GM03348 (cell line): Measurements from ENCODE around the gene TTBK1.

Source experiments
- DNase-seq: peaks from one replicate; pipeline ENCODE4 v3.0.0; 2012; ENCODE audit warnings: low spot score

TTBK1 gene

GRCh38 chr6:43255408-43256054 lies 12.2 kb downstream of the TTBK1 start:
- DNase-seq = no peak

- DNase-seq = no peak
These were observed 13.5 kb downstream of the TTBK1 start for GRCh38 chr6:43256670-43257366.

DNA sequence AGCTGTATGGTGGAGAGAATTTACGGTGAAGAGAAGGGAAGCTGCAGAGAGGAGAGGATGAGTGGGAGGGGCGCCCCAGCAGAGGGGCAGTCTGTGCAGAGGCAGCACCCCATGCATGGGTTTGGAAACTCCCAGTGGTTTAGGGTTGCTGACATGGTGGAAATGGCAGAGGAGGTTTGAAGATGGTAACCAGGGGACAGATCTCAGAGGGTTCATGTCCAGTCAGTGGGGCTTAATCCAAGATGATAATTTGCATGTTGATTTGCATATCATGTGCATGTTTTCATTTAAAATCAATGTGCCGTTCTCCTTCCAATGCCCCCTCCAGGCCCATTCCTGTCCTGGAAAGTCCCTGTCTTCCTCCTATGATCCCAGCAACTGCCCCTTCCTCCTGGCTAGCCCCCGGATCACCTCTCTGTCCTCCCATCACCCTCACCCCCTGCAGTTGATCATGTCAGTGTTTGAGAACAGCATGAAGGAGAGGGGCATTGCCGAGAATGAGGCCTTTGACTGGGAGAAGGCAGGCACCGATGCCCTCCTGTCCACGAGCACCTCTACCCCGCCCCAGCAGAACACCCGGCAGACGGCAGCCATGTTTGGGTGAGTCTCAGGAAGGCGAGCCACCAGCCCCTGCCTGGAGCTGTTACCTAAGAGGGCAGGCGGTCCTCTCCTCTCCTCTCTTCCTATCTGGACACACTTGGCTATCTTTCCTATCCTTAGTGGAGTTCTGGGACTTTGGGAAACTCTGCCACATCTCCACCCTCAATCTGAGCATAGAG lies 14.3 kb downstream of the TTBK1 start:
- no peak for DNase-seq

- no peak for DNase-seq
These were observed 14.9 kb downstream of the TTBK1 start for GRCh38 chr6:43258180-43258579.

GRCh38 chr6:43258807-43259686 lies 15.8 kb downstream of the TTBK1 start:
- no peak for DNase-seq

GRCh38 chr6:43260791-43261190 lies 17.5 kb downstream of the TTBK1 start:
- no peak for DNase-seq

DNA sequence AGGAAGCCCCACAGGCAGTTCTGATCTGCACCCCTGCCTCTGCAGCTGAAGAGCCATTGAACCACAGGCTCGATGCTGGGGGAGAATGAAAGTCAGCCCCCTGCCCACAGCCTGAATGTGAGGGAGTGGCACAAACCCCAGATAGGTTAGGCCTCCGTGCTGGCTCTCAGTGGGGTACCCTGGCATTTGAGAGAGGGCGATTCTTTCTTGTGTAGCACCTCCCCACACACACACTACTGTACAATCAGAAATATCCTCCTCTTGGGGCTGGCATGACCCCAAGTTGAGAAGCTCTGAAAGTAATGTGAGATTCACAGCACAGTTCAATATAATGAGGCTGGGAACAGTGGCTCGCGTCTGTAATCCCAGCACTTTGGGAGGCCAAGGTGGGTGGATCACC lies 17.9 kb downstream of the TTBK1 start:
- no peak for DNase-seq

- no peak for DNase-seq
These were observed 18.9 kb downstream of the TTBK1 start for GRCh38 chr6:43262000-43262779.

DNA sequence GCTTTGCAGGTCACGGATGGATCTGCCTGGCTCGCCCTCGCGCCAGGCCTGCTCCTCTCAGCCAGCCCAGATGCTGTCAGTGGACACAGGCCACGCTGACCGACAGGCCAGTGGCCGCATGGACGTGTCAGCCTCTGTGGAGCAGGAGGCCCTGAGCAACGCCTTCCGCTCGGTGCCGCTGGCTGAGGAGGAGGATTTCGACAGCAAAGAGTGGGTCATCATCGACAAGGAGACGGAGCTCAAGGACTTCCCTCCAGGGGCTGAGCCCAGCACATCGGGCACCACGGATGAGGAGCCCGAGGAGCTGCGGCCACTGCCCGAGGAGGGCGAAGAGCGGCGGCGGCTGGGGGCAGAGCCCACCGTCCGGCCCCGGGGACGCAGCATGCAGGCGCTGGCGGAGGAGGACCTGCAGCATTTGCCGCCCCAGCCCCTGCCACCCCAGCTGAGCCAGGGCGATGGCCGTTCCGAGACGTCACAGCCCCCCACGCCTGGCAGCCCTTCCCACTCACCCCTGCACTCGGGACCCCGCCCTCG lies 19.6 kb downstream of the TTBK1 start:
- no peak for DNase-seq

GRCh38 chr6:43263314-43264178 lies 20.3 kb downstream of the TTBK1 start:
- DNase-seq = peak; percentile 93

GRCh38 chr6:43264599-43265145 lies 21.4 kb downstream of the TTBK1 start:
- no peak for DNase-seq

GRCh38 chr6:43265564-43265963 lies 22.3 kb downstream of the TTBK1 start:
- DNase-seq = no peak

GRCh38 chr6:43267619-43268354 lies 24.5 kb downstream of the TTBK1 start:
- DNase-seq = no peak

DNA sequence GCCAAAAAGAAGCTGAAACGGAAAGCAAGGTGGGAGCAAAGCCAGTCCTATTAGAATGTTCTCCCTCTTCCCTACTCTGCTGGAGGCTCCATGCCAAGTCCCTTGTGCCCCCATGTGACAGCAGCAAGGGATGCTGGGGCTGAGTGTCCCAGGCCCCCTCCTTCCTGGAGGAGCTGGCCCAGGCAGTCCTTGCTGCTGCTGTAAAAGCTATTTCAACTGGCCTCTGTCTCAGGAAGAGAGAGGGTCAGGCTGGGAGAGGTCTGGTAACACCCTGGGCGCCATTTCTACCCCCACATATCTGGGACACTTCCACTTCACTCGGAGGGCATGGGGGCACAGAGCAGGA lies 25.0 kb downstream of the TTBK1 start:
- DNase-seq = no peak

DNA sequence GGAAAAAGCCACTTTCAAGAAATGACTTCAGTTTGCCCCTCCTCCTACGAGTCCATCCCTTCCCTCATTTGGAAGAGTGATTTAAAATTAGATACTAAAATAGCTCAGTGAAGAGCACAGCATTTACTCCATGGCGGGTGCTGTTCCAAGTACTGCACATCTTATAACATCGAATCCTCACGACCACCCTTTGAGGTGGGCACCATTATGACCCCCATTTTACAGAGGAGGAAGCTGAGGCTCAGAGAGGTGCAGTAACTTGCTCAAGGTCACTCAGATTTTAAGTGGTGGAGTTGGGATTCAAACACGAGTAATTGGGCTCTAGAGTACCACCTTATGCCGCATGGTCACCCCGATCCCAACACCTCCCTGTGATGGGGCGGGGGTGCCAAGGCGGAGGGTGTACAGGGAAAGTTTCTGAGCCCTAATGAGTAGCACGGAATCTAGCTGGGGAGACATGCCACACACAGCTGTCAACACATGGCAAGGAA lies 25.5 kb downstream of the TTBK1 start:
- DNase-seq = no peak

GRCh38 chr6:43269273-43270007 lies 26.2 kb downstream of the TTBK1 start:
- peak; percentile 52 for DNase-seq

- no peak for DNase-seq
These were observed 28.0 kb downstream of the TTBK1 start for GRCh38 chr6:43271103-43271815.

DNA sequence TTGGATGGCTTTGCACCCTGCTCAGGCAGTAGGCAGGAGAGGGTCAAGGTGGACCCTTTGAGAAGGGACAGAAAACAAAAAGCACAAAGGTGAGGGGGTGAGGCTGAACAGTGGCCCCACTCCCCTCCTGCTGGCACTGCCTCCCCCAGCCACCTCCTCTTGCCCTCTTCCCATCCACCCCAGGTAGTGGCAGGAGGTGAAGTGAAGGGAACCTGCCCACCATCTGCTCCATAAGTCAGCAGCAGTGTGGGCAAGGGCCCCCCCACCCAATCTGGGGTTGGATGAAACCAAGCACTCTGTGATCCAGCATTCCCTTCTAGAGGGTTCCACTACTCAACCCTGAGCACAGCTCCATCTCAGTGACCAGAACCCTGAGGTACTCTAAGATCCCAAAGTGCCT lies 28.7 kb downstream of the TTBK1 start:
- no peak for DNase-seq
